ENCODE measurements around the gene CHCHD4.
A peak's percentile ranks its signal among the peaks of the same experiment; 100 is the strongest.

The CHCHD4 gene

GRCh38 chr3:14148041-14148985 is 23.6 kb upstream of the CHCHD4 start:
- FAIRE-seq: no peak

DNA sequence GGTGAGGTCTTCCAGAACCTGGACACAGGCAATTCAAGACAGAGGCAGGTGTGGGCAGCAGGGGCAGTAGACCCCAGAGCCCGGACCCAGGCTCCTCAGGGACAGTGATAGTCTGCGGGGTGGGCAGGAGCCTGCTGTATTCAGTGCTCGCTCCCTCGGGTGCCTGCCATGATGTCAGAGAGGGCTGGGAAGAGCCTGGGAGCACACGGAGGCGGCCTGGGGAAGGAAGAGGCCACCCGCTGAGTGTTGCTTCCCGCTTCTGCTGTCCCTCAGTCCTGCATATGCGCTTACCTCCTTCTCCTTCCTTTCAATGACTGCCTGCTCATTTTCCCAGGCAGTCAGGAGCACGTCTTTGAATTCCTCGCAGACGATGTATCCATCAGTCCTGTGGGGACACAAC is 22.9 kb upstream of the CHCHD4 start:
- no peak for FAIRE-seq

GRCh38 chr3:14147066-14147435 is 22.4 kb upstream of the CHCHD4 start:
- FAIRE-seq: no peak

- FAIRE-seq: no peak
These were observed 21.9 kb upstream of the CHCHD4 start for GRCh38 chr3:14146381-14147065.

DNA sequence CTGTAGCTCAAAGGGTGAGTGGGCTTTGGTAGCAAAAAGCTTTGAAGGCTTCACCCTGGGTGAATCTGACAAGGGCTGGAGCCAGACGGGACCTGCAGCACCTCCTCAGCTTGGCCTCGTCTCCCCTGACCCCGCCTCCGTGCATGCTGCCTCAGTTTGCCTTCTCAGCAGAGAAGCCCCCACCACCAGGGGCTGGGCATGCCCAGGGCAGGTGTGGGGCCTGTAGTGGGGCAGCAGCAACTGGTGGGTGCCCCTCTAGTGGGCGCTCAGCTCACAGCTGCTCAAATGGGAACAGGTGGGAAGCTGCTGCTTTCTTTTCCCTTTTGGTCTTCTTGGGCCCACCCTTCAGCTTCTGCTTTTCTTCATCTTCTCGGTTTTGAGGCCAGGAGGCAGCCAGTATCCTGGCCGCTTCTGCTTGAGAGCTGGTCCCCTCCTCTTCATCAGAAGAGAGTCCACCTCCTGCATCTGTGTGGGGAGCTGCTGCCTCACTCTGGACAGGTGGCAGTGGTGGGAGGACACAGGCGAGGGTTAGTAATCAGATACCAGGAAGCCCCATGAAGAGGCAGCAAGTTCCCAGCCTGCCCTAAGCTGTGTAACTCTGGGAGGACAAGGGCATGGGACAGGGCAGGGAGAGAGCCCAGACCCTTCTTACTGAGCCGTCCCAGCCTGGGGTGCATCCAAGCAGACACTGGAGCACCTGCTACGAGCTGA is 21.2 kb upstream of the CHCHD4 start:
- no peak for FAIRE-seq

DNA sequence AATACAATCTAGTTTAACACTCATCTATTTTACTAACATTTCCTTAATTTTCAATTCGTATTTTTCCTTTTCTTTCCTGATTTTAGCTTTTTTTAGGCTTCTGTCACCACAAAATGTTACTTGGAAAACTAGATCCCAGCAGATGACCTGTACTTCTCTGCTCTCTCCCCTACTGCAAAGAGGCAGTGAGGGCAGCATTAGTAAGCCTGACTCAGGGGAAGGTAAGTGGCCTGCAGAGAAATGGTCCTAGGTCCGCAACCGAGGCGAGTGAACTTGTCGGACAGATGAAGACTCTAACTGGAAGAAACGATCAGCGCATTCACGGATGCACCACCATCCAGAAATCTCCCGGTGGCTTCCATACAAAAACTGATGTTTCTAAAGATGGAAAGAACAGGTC is 20.6 kb upstream of the CHCHD4 start:
- FAIRE-seq: no peak

DNA sequence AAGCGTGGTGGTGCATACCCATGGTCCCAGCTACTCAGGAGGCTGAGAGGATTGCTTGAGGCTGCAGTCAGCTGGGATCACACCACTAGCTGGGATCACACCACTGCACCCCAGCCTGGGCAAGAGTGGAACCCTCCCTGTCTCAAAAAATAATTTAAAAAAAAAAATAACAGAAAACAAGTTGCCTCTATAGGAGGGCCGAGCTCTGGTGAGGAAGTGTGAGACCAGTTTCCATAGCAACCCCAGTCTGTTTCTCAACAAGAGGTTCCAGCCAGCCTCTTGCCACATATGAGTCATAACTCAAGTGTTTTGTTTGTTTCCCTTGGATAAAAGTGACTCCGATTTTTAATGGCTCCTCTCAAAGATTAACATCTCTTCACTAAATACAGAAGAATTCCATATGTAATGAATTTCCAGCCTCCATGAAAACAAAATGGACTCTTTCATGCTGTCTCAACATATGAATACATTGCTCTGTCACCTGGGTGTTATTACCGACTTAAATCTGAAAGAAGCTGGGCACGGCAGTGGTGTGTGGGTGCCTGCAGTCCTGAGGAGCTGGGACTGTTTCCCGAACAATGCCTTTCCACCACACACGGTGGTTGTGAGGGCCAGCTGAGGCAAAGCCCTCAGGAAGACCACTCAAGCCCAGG is 19.9 kb upstream of the CHCHD4 start:
- FAIRE-seq: peak; percentile 99

DNA sequence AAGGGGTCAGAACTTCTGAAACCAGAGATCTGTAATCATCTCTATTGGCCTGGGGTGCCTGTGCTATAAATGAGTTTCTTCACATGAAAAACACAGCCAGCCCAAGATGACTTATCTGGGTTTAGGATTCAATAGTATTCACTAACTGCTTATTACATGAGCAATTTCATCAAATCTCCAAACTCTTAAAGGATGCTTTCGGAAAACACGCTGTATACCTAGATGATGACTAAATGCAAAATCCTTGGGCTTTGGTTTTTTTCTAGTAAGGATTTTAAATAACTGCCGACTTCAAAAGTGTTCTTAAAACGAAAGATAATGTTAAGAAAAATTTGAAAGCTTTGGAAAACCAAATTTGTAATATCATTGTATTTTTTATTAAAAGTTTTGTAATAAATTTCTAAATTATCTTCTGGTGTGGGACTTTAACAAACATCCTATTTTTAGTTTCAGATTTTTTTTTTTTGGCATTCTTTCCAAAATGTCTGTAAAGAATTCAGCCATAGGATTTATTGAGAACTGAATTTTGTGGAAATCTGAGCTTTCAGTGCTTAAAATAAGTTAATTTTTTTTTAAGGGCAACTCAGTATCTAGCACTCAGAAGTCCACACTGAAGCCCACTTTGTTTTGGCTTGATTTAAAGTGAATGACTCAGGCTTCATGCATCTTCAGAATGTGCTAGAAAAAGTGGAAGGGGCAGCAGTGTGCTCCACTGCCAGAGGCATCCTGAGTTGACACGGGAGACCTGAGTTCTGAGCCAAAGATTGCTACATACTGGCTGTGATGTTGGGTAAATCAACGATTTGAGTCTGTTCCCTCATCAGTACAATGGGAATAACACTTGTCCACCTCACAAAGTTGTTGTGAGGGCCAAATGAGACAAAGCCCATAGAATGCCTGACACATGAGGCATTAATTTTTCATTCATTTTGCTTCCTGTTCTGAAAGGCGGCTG is 18.9 kb upstream of the CHCHD4 start:
- no peak for FAIRE-seq

GRCh38 chr3:14142567-14143270 is 18.0 kb upstream of the CHCHD4 start:
- no peak for FAIRE-seq

DNA sequence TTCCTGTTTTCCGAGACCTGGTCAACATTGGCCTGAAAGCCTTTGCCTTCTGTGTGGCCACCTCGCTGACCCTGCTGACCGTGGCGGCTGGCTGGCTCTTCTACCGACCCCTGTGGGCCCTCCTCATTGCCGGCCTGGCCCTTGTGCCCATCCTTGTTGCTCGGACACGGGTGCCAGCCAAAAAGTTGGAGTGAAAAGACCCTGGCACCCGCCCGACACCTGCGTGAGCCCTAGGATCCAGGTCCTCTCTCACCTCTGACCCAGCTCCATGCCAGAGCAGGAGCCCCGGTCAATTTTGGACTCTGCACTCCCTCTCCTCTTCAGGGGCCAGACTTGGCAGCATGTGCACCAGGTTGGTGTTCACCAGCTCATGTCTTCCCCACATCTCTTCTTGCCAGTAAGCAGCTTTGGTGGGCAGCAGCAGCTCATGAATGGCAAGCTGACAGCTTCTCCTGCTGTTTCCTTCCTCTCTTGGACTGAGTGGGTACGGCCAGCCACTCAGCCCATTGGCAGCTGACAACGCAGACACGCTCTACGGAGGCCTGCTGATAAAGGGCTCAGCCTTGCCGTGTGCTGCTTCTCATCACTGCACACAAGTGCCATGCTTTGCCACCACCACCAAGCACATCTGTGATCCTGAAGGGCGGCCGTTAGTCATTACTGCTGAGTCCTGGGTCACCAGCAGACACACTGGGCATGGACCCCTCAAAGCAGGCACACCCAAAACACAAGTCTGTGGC is 17.1 kb upstream of the CHCHD4 start:
- no peak for FAIRE-seq

GRCh38 chr3:14141144-14141543 is 16.5 kb upstream of the CHCHD4 start:
- FAIRE-seq: no peak

DNA sequence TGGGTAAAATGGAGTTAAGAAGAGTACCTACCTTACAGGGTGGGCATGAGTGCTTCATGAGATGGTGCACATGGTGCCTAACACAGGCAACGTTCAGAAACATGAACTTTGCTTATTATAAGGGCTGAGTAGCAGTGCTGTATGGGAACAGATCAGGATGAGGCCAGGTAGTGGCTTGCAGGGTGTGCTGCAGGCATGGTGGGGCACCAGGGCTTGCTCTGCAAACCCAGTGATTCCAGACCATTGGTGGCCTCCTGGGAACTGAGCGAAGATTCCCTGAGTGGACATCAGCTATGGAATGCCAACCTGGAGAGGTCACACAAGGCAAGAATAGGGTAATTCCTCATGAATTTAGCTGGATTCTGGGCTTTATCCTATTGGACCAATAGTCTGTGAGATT is 16.0 kb upstream of the CHCHD4 start:
- FAIRE-seq: no peak

- FAIRE-seq: no peak
These were observed 15.1 kb upstream of the CHCHD4 start for GRCh38 chr3:14139771-14140170.

DNA sequence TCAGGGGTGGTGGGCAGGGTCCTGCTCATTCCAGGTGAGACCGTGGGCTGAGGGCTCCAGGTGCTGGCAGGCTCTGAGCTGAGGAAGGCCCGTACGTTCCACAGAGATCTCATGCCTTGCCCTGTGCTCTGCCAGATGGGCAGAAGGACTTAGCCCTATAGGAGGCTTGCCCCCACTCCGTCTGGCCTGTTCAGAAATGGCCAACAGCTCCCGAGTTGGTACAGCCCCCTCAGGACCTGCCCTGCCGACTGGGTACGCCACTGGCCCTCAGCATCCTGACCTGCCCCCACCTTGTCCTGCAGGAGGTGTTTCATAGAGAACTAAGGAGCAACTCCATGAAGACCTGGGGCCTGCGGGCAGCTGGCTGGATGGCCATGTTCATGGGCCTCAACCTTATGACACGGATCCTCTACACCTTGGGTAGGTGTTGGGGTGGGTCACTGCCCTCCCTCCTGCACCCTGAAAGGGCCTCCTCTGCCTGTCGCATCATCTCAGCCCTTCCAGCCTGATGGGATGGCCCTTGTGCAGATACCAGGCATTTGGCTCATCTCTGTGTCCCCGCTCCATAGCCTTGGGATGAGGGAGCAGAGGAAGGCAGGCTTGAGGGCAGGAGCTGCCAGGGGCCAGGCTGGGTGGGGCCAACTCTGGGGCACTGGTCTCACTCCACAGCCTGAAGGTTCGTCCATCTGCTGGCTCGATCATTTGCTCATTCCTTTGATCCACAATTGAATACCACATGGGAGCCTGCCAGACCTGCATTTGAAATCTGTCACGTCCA is 14.4 kb upstream of the CHCHD4 start:
- FAIRE-seq: no peak

DNA sequence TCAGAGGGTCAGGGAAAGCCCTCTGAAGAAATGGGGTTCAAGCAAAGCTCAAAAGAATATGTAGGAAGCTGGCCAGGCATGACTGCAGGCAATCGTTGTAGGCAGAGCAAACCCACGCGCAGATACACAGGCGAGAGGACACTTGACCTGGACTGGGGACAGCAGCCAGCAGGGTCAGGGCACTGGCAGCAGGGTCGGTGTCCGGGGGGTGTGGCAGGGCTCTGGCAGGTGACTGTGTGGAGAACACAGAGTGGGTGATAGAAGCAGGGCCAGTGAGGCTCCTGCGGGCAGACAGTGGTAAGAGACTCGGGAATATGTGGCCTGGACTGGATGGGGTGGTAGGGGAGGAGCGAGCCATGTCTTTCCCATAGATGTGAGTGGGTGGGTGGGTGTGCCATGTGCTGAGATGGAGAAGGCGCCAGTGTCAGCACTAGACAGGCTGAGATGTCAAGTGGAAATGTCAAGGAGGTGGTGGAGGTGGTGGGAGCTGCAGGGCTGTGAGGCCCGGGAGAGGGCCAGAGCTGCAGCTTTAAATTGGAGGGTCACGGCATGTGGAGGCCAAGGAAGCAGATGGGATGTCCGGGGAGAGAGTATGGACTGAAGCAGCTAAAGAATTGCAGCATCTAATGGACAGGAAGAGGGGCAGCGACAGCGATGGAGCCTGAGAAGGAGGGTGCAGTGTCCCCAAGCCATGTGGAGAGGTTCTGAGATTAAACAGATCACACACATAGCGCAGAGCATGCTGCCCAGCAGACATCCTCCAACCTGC is 13.6 kb upstream of the CHCHD4 start:
- FAIRE-seq: no peak

GRCh38 chr3:14137445-14137844 is 12.8 kb upstream of the CHCHD4 start:
- no peak for FAIRE-seq

- FAIRE-seq: no peak
These were observed 12.3 kb upstream of the CHCHD4 start for GRCh38 chr3:14137004-14137403.

GRCh38 chr3:14135581-14135980 is 10.9 kb upstream of the CHCHD4 start:
- no peak for FAIRE-seq

GRCh38 chr3:14134291-14134690 is 9.6 kb upstream of the CHCHD4 start:
- FAIRE-seq: no peak

Data from islet of Langerhans (tissue), 1 donor.